Stimulated activated memory B cell treated with anti-CD40 and anti-IgM and Interleukin-4, amounts not matched to agents 10 μg/mL and 1 μg/mL and 100 μg/mL, for 72 hours (primary cell): ENCODE results near the gene CMPK1.

Experiments used
- ATAC-seq: fragments of 150-1000 bp; cut with Tn5 transposase; 2 replicates; pipeline ENCODE4 v1.10.0; 2021
- H3K27ac Mint-ChIP-seq: one replicate; pipeline ENCODE4 v1.8.0; 2022; ENCODE audit warnings: mild to moderate bottlenecking, mixed read lengths
- H3K27me3 Mint-ChIP-seq: one replicate; pipeline ENCODE4 v1.8.0; 2022; ENCODE audit warnings: mixed read lengths
- H3K36me3 Mint-ChIP-seq: one replicate; pipeline ENCODE4 v1.8.0; 2022; ENCODE audit warnings: mixed read lengths
- H3K4me1 Mint-ChIP-seq: one replicate; pipeline ENCODE4 v1.8.0; 2022; ENCODE audit warnings: mixed read lengths
- H3K4me3 Mint-ChIP-seq: one replicate; pipeline ENCODE4 v1.8.0; 2022; ENCODE audit warnings: mild to moderate bottlenecking, moderate library complexity, mixed read lengths
- H3K9me3 Mint-ChIP-seq: one replicate; pipeline ENCODE4 v1.8.0; 2022; ENCODE audit warnings: mixed read lengths

CMPK1 gene

DNA sequence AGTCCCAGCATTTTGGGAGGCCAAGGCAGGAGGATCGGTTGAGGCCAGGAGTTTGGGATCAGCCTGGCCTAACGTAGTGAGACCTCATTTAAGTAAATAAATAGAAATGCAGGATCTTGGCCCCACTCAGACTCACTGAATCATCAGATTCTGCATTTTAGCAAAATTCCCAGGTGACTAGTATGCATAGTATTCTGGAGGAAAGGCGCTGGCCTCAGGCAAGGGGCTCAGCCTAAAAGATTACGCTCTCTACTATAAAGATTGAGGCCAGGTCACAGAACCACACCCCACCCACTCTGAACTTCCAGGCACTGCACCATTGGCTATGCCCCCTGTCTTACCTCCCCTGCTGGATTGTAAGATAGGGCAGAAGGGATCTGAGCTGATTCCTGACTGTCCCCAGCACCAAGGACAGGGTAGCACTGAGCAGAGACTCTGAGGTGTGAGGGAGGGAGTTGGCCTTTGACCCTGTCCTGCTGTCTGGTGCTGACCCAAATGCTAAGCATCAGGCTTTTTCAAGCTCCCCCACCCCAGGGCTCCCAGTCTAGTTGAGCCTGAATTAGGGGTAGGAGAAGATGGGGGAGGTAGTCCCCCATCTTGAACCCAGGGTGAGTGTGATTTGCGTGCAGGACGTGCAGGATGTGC lies 85.2 kb downstream of the CMPK1 start:
- H3K4me3 Mint-ChIP-seq, result no peak overlapping the region
- H3K36me3 Mint-ChIP-seq, result no peaks in the 10 kb centered on the region
- no peak overlapping the region for H3K27ac Mint-ChIP-seq
- H3K27me3 Mint-ChIP-seq, result peaks cover 64% of the 10 kb centered on the region
- H3K4me1 Mint-ChIP-seq, result peaks cover 6% of the 10 kb centered on the region
- H3K9me3 Mint-ChIP-seq, result no peaks in the 10 kb centered on the region
- no peak for ATAC-seq

- H3K4me1 Mint-ChIP-seq, result peaks cover 6% of the 10 kb centered on the region
- peaks cover 57% of the 10 kb centered on the region for H3K27me3 Mint-ChIP-seq
- H3K27ac Mint-ChIP-seq, result no peak overlapping the region
- H3K4me3 Mint-ChIP-seq, result no peak overlapping the region
- no peaks in the 10 kb centered on the region for H3K9me3 Mint-ChIP-seq
- H3K36me3 Mint-ChIP-seq, result no peaks in the 10 kb centered on the region
- ATAC-seq, result no peak
Measured at GRCh38 chr1:47420547-47420946, 87.0 kb downstream of the CMPK1 start.

DNA sequence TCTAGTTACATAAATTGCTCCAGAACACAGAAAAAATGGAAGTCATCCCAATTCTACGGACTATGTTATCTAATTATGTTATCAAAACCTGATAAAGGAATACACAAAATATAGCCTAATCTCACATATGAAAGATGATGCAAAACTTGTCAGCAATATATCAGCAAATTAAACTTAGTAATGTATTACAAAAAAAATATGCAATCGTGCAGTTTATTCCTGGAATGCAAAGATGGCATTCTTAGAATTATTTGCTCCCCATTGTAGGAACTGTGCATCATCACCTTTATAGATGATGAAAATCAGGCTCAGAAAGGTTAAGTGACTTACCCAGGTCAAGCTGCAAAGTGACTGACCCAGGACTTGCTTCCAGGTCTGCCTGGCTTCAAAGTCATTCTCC lies 90.3 kb downstream of the CMPK1 start:
- H3K4me3 Mint-ChIP-seq, result no peak overlapping the region
- H3K27me3 Mint-ChIP-seq, result peaks cover 28% of the 10 kb centered on the region
- H3K9me3 Mint-ChIP-seq, result no peaks in the 10 kb centered on the region
- no peak for ATAC-seq
- no peaks in the 10 kb centered on the region for H3K4me1 Mint-ChIP-seq
- no peak overlapping the region for H3K27ac Mint-ChIP-seq
- no peaks in the 10 kb centered on the region for H3K36me3 Mint-ChIP-seq

- peaks cover 24% of the 10 kb centered on the region for H3K27me3 Mint-ChIP-seq
- H3K27ac Mint-ChIP-seq, result no peak overlapping the region
- H3K9me3 Mint-ChIP-seq, result no peaks in the 10 kb centered on the region
- ATAC-seq, result no peak
- H3K36me3 Mint-ChIP-seq, result no peaks in the 10 kb centered on the region
- H3K4me3 Mint-ChIP-seq, result no peak overlapping the region
- H3K4me1 Mint-ChIP-seq, result no peaks in the 10 kb centered on the region
Measured at GRCh38 chr1:47424336-47424982, 90.9 kb downstream of the CMPK1 start.
